ENCODE results near the gene COBL. TPM values are rescaled to one million over a fixed set of nuclear protein-coding genes. Genes with fewer than 3 reads are reported as not detected.

COBL gene
- total RNA-seq, 1 experiment from 2014 or later, result 63.6 TPM

- Histone ChIP-seq H3K9me3 (no peaks in the 10 kb centered on the region), H3K27me3 (replicated peaks; ENCODE audit: control insufficient read depth, insufficient read depth, low read length) (no peaks in the 10 kb centered on the region), H3K4me3 (ENCODE audit: low read depth, low read length) (no peak overlapping the region), H3K36me3 (ENCODE audit: control insufficient read depth, insufficient read depth, low read length) (peaks cover 5% of the 10 kb centered on the region), H3K4me1 (no peaks in the 10 kb centered on the region)
- TF ChIP-seq, protein P1, sequence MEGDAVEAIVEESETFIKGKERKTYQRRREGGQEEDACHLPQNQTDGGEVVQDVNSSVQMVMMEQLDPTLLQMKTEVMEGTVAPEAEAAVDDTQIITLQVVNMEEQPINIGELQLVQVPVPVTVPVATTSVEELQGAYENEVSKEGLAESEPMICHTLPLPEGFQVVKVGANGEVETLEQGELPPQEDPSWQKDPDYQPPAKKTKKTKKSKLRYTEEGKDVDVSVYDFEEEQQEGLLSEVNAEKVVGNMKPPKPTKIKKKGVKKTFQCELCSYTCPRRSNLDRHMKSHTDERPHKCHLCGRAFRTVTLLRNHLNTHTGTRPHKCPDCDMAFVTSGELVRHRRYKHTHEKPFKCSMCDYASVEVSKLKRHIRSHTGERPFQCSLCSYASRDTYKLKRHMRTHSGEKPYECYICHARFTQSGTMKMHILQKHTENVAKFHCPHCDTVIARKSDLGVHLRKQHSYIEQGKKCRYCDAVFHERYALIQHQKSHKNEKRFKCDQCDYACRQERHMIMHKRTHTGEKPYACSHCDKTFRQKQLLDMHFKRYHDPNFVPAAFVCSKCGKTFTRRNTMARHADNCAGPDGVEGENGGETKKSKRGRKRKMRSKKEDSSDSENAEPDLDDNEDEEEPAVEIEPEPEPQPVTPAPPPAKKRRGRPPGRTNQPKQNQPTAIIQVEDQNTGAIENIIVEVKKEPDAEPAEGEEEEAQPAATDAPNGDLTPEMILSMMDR (IDR thresholded peaks at IDR 0.05; ENCODE audit: insufficient read depth in 1 of 2, low read depth in 1 of 2, low read length in 1 of 2, severe bottlenecking in 1 of 2, unreplicated experiment in 1 of 2), result no peak
- Mint-ChIP-seq H3K27me3 (ENCODE audit: insufficient read depth, unreplicated experiment) (no peaks in the 10 kb centered on the region), H3K27ac (ENCODE audit: unreplicated experiment) (no peak overlapping the region), H3K4me1 (ENCODE audit: low read depth, unreplicated experiment) (no peaks in the 10 kb centered on the region), H3K36me3 (ENCODE audit: insufficient read depth, unreplicated experiment) (peaks cover 57% of the 10 kb centered on the region), H3K9me3 (ENCODE audit: unreplicated experiment) (no peaks in the 10 kb centered on the region), H3K4me3 (ENCODE audit: unreplicated experiment) (no peak overlapping the region)
- DNase-seq, result no peak
- ChIA-PET CTCF (no interaction called here), POLR2A (no interaction called here)
- intact Hi-C loops (cut with micrococcal nuclease; ENCODE audit: unreplicated experiment), result loop anchor here (10.0 kb wide), 1 partner anchor 366 kb away; no protein-coding TSS in a partner anchor
- BruUV-seq (replicated peaks), result no TSS peak
Observed at GRCh38 chr7:51060536-51060935, 256.1 kb downstream of the COBL start.

GRCh38 chr7:51059504-51060142, 257.0 kb downstream of the COBL start:
- TF ChIP-seq, protein P1 (IDR thresholded peaks at IDR 0.05; ENCODE audit: insufficient read depth in 1 of 2, low read depth in 1 of 2, low read length in 1 of 2, severe bottlenecking in 1 of 2, unreplicated experiment in 1 of 2), result no peak
- no peaks in the 10 kb centered on the region for H3K4me1 Mint-ChIP-seq (ENCODE audit: low read depth, unreplicated experiment)
- peaks cover 58% of the 10 kb centered on the region for H3K36me3 Mint-ChIP-seq (ENCODE audit: insufficient read depth, unreplicated experiment)
- Histone ChIP-seq H3K4me3 (ENCODE audit: low read depth, low read length) (no peak overlapping the region), H3K9me3 (no peaks in the 10 kb centered on the region), H3K4me1 (no peaks in the 10 kb centered on the region), H3K36me3 (ENCODE audit: control insufficient read depth, insufficient read depth, low read length) (peaks cover 5% of the 10 kb centered on the region), H3K27me3 (replicated peaks; ENCODE audit: control insufficient read depth, insufficient read depth, low read length) (no peaks in the 10 kb centered on the region)
- intact Hi-C loops (cut with micrococcal nuclease; ENCODE audit: unreplicated experiment), result loop anchor here (10.0 kb wide), 1 partner anchor 365 kb away; no protein-coding TSS in a partner anchor
- POLR2A ChIA-PET, result no interaction called here
- DNase-seq, result no peak
- no peak overlapping the region for H3K27ac Mint-ChIP-seq (ENCODE audit: unreplicated experiment)
- no peaks in the 10 kb centered on the region for H3K27me3 Mint-ChIP-seq (ENCODE audit: insufficient read depth, unreplicated experiment)
- H3K4me3 Mint-ChIP-seq (ENCODE audit: unreplicated experiment), result no peak overlapping the region
- no peaks in the 10 kb centered on the region for H3K9me3 Mint-ChIP-seq (ENCODE audit: unreplicated experiment)
- CTCF ChIA-PET, result no interaction called here
- BruUV-seq (replicated peaks), result no TSS peak

DNA sequence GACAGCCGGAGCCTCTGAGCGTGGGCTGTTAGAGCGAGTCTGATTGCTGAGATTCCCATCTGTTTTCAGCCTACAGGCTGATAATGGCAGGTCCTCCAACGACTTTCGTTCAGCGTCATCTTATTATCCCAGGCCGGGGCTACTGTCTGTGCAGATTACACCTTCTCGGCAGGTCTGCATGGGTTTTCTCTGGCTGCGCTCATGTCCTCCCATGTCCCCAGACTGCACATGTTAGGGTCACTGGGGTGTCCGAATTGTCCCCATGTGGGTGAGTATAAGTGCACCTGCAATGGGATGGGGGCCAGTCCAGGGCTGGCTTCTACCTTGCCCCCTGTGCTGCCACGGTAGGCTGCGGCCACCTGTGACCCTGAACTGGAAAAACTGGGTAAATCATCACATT, 257.8 kb downstream of the COBL start:
- no peaks in the 10 kb centered on the region for H3K4me1 Mint-ChIP-seq (ENCODE audit: low read depth, unreplicated experiment)
- H3K4me3 Mint-ChIP-seq (ENCODE audit: unreplicated experiment), result no peak overlapping the region
- ChIA-PET POLR2A (no interaction called here), CTCF (no interaction called here)
- Histone ChIP-seq H3K4me1 (no peaks in the 10 kb centered on the region), H3K27me3 (replicated peaks; ENCODE audit: control insufficient read depth, insufficient read depth, low read length) (no peaks in the 10 kb centered on the region), H3K36me3 (ENCODE audit: control insufficient read depth, insufficient read depth, low read length) (peaks cover 5% of the 10 kb centered on the region), H3K9me3 (no peaks in the 10 kb centered on the region), H3K4me3 (ENCODE audit: low read depth, low read length) (no peak overlapping the region)
- no peaks in the 10 kb centered on the region for H3K27me3 Mint-ChIP-seq (ENCODE audit: insufficient read depth, unreplicated experiment)
- peaks cover 58% of the 10 kb centered on the region for H3K36me3 Mint-ChIP-seq (ENCODE audit: insufficient read depth, unreplicated experiment)
- TF ChIP-seq, protein P1 (IDR thresholded peaks at IDR 0.05; ENCODE audit: insufficient read depth in 1 of 2, low read depth in 1 of 2, low read length in 1 of 2, severe bottlenecking in 1 of 2, unreplicated experiment in 1 of 2), result no peak
- DNase-seq, result no peak
- no peak overlapping the region for H3K27ac Mint-ChIP-seq (ENCODE audit: unreplicated experiment)
- H3K9me3 Mint-ChIP-seq (ENCODE audit: unreplicated experiment), result no peaks in the 10 kb centered on the region
- BruUV-seq (replicated peaks), result no TSS peak
- intact Hi-C loops (cut with micrococcal nuclease; ENCODE audit: unreplicated experiment), result no loop called here

Data from Caco-2 (cell line).